GM23338 (cell line): ENCODE measurements around the gene BARD1. TPM values are rescaled to one million over a fixed set of nuclear protein-coding genes. Genes with fewer than 3 reads are reported as not detected.

Experiments used
- ATAC-seq: fragments of 200-7000 bp; cut with Tn5 transposase; 3 replicates; pipeline ENCODE4 v1.9.1; 2020
- DNase-seq: peaks from one replicate; pipeline ENCODE4 v3.0.0-alpha.2; 2015; ENCODE audit warnings: low spot score
- H2AFZ ChIP-seq: fragments of 200-600 bp; sonication (generic); 2 replicates; pipeline ENCODE4 v1.8.0; 2016; ENCODE audit warnings: antibody characterized with exemption, mild to moderate bottlenecking, moderate library complexity
- H3F3A ChIP-seq: fragments of 200-600 bp; sonication (generic); replicated peaks from 2 replicates; pipeline ENCODE4 v1.8.0; 2017; ENCODE audit warnings: antibody characterized with exemption, mixed run types, low read depth
- H3K27ac ChIP-seq: fragments of 200-600 bp; sonication (generic); 2 replicates; pipeline ENCODE4 v1.6.1; 2016; ENCODE audit warnings: low read depth
- H3K27me3 ChIP-seq: fragments of 200-600 bp; sonication (generic); 2 replicates; pipeline ENCODE4 v1.8.0; 2016; ENCODE audit warnings: mild to moderate bottlenecking, mixed run types, moderate library complexity; ENCODE audit not compliant: insufficient read depth
- H3K36me3 ChIP-seq: fragments of 200-600 bp; sonication (generic); 2 replicates; pipeline ENCODE4 v1.8.0; 2016; ENCODE audit warnings: mild to moderate bottlenecking; ENCODE audit not compliant: insufficient read depth
- H3K4me1 ChIP-seq: fragments of 200-600 bp; sonication (generic); 2 replicates; pipeline ENCODE4 v1.8.0; 2016; ENCODE audit warnings: mild to moderate bottlenecking, moderate library complexity; ENCODE audit not compliant: insufficient read depth
- H3K4me2 ChIP-seq: fragments of 200-600 bp; sonication (generic); 2 replicates; pipeline ENCODE4 v1.7.1; 2017; ENCODE audit warnings: mixed run types
- H3K4me3 ChIP-seq: fragments of 200-600 bp; sonication (generic); 2 replicates; pipeline ENCODE4 v1.6.1; 2016; ENCODE audit warnings: mixed run types
- H3K79me2 ChIP-seq: fragments of 200-600 bp; sonication (generic); replicated peaks from 2 replicates; pipeline ENCODE4 v1.8.0; 2017; ENCODE audit warnings: mild to moderate bottlenecking; ENCODE audit not compliant: insufficient read depth
- H3K9me2 ChIP-seq: fragments of 200-600 bp; sonication (generic); 2 replicates; pipeline ENCODE4 v1.8.0; 2017; ENCODE audit not compliant: insufficient read depth
- H4K20me1 ChIP-seq: fragments of 200-600 bp; sonication (generic); replicated peaks from 2 replicates; pipeline ENCODE4 v1.8.0; 2017; ENCODE audit warnings: mild to moderate bottlenecking; ENCODE audit not compliant: insufficient read depth
- H3K27ac Mint-ChIP-seq: 2 replicates; pipeline ENCODE4 v1.8.0; 2020; ENCODE audit warnings: inconsistent platforms, mild to moderate bottlenecking, moderate library complexity, mixed read lengths
- H3K27me3 Mint-ChIP-seq: 3 replicates; pipeline ENCODE4 v1.8.0; 2022; ENCODE audit warnings: low read depth, mild to moderate bottlenecking, moderate library complexity, mixed read lengths, inconsistent platforms; ENCODE audit not compliant: insufficient read depth, poor library complexity
- H3K36me3 Mint-ChIP-seq: 3 replicates; pipeline ENCODE4 v1.8.0; 2021; ENCODE audit warnings: low read depth, mild to moderate bottlenecking, inconsistent platforms, moderate library complexity, mixed read lengths
- H3K4me1 Mint-ChIP-seq: 3 replicates; pipeline ENCODE4 v1.8.0; 2020; ENCODE audit warnings: mild to moderate bottlenecking, inconsistent platforms, mixed read lengths
- H3K4me3 Mint-ChIP-seq: 3 replicates; pipeline ENCODE4 v1.8.0; 2021; ENCODE audit warnings: moderate library complexity, mild to moderate bottlenecking, inconsistent platforms, mixed read lengths
- H3K9me3 Mint-ChIP-seq: 3 replicates; pipeline ENCODE4 v1.8.0; 2020; ENCODE audit warnings: moderate library complexity, mild to moderate bottlenecking, inconsistent platforms, mixed read lengths
- CREB1 ChIP-seq: fragments of 250-450 bp; sonication (Bioruptor Pico); IDR thresholded peaks from 2 replicates; pipeline ENCODE4 v1.5.0; 2020; ENCODE audit warnings: low read depth, mild to moderate bottlenecking, moderate library complexity
- ETS1 ChIP-seq: IDR thresholded peaks from 2 replicates; pipeline ENCODE4 v1.6.1; 2016; ENCODE audit warnings: antibody characterized with exemption
- EZH2 ChIP-seq: fragments of 200-600 bp; sonication (generic); IDR thresholded peaks from one replicate; pipeline ENCODE4 v1.8.0; 2017; ENCODE audit warnings: antibody characterized with exemption, mild to moderate bottlenecking, low read depth; ENCODE audit not compliant: unreplicated experiment
- EZH2phosphoT487 ChIP-seq: fragments of 200-600 bp; sonication (generic); IDR thresholded peaks from one replicate; pipeline ENCODE4 v1.8.1; 2018; ENCODE audit warnings: antibody characterized with exemption; ENCODE audit not compliant: unreplicated experiment
- JUNB ChIP-seq: IDR thresholded peaks from one replicate; pipeline ENCODE4 v1.6.1; 2016; ENCODE audit warnings: antibody characterized with exemption; ENCODE audit not compliant: unreplicated experiment
- NANOG ChIP-seq: IDR thresholded peaks from 2 replicates; pipeline ENCODE4 v1.6.1; 2016; ENCODE audit warnings: antibody characterized with exemption, borderline replicate concordance
- POLR2AphosphoS5 ChIP-seq: IDR thresholded peaks from 2 replicates; pipeline ENCODE4 v1.6.1; 2016; ENCODE audit warnings: antibody characterized with exemption, low read depth
- REST ChIP-seq: IDR thresholded peaks from one replicate; pipeline ENCODE4 v1.6.1; 2018; ENCODE audit warnings: antibody characterized with exemption; ENCODE audit not compliant: unreplicated experiment
- STAT1 ChIP-seq: IDR thresholded peaks from one replicate; pipeline ENCODE4 v1.6.1; 2016; ENCODE audit warnings: antibody characterized with exemption; ENCODE audit not compliant: unreplicated experiment
- ZNF114 ChIP-seq: fragments of 250-450 bp; sonication (Bioruptor Pico); IDR thresholded peaks from 2 replicates; pipeline ENCODE4 v1.5.0; 2020; ENCODE audit warnings: mild to moderate bottlenecking, moderate library complexity
- ZNF331 ChIP-seq: fragments of 250-450 bp; sonication (Bioruptor Pico); IDR thresholded peaks from 2 replicates; pipeline ENCODE4 v1.5.0; 2020; ENCODE audit warnings: low read depth, mild to moderate bottlenecking, moderate library complexity
- polyA plus RNA-seq: library from polyadenylated mRNA; unstranded; fragments of >200 nt; fragmentation: Nextera tagmentation; extraction: Ambion mirVana; gene quantifications from 2 replicates; pipeline ENCODE4 v1.2.1, GENCODE V29; 2016
- total RNA-seq: library from RNA; depleted of rRNA; stranded (reverse); fragments of >200 nt; shearing (Covaris generic); gene quantifications from 2 replicates; pipeline ENCODE4 v1.2.3, GENCODE V29; 2014

BARD1 gene
- total and polyA plus RNA-seq, 2 experiments from 2014 or later: 33.9 to 61.0 TPM

- TF ChIP-seq REST (no peak), ZNF114 (CRISPR knock-in tag) (no peak), POLR2AphosphoS5 (no peak)
Observed at GRCh38 chr2:214716811-214717560, 92.5 kb downstream of the BARD1 start (continued).

GRCh38 chr2:214715025-214715424 lies 94.5 kb downstream of the BARD1 start:
- Histone ChIP-seq H3K79me2 (no peaks in the 10 kb centered on the region), H3K4me1 (no peaks in the 10 kb centered on the region), H3K4me2 (no peak overlapping the region), H3K36me3 (no peaks in the 10 kb centered on the region), H2AFZ (no peak overlapping the region), H3K9me2 (no peaks in the 10 kb centered on the region), H3K27me3 (no peaks in the 10 kb centered on the region), H3F3A (no peaks in the 10 kb centered on the region), H3K27ac (no peak overlapping the region), H4K20me1 (no peaks in the 10 kb centered on the region), H3K4me3 (no peak overlapping the region)
- ATAC-seq (no peak), DNase-seq (no peak)
- Mint-ChIP-seq H3K27me3 (peaks cover 8% of the 10 kb centered on the region), H3K4me1 (no peaks in the 10 kb centered on the region; the same call in 2 of the 3 replicates), H3K4me3 (no peak overlapping the region), H3K36me3 (peaks cover 30% of the 10 kb centered on the region), H3K9me3 (peaks cover 11% of the 10 kb centered on the region; the same call in 1 of the 3 replicates), H3K27ac (no peak overlapping the region)
- TF ChIP-seq CREB1 (no peak), STAT1 (no peak), JUNB (no peak), EZH2 (no peak), ZNF331 (CRISPR knock-in tag) (no peak), POLR2AphosphoS5 (no peak), EZH2phosphoT487 (no peak), NANOG (no peak), REST (no peak), ETS1 (no peak)
